ENCODE data around the gene ROCK1.

Gene ROCK1

DNA sequence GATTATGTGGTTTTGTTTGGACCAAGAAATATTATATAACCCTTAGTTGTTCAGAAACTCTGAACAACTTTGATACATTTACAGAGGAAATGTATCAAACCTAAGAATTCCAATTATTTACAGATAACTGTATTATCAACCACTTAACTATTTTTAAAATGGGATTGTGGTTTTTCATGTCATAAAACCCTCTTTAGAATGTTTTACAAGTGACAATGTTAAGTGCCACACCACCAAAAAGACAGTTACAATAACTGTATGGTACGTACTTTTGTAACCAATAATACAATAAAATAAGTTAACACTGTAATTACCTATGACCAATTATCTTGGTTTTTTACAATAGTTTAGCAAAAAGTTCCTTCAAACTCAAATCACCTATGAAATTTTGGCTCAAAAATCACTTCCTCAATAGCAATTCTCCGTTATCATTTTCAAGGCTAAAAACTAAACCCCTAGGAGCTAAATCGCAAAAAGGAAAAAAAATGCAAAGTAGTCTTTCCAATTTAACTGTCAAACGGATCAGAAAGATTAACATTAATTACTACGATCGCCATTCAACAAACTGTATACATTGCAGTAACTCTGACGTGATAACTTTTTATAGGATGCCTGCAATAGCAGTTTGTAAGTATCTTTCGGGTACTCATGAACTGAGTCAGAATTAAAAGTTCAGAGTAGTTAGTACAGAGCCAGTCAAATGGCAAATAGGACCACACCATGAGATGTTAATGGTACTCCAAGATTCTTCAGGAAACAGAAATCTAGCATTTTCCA, 1.5 kb downstream of the ROCK1 start:
- no peak for DNase-seq (ENCODE audit: low read depth, low spot score)

DNA sequence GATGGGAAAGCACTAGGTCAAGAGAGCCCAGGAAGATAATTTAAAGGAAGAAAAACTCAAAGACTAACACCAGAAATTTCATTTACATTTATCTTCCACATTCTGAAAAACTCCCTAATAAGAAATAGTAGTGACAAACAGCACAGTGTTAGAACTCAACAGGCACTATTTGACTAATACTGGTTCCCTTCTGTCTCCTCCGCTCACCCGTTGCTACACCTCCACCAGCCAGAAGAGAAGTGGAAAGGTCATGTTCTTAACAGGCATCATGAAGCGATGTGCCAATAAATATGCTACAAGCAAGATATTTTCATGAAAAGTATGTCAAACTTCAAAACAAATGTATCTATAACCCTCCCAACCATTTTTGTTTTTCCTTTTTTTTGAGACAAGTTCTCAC, 5.7 kb downstream of the ROCK1 start:
- no peak for DNase-seq (ENCODE audit: low read depth, low spot score)

DNA sequence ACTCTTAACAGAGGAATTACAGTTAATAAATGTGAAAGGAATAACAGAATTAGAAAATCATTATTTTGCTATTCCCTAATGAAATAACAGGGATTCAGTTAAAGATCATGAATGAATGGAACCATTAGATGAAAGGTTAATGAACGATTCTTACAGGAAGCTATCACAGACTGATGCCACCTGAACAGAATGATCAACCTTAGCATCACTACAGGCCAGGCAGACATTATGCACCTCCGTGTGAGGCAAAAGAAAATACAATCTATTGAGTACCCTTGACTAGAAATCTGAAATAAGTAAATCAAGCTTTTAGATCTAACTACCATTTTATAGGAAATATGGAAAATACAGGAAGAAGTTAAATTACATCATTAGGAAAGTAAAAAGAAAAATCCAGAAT, 10.4 kb downstream of the ROCK1 start:
- DNase-seq (ENCODE audit: low read depth, low spot score), result no peak

DNA sequence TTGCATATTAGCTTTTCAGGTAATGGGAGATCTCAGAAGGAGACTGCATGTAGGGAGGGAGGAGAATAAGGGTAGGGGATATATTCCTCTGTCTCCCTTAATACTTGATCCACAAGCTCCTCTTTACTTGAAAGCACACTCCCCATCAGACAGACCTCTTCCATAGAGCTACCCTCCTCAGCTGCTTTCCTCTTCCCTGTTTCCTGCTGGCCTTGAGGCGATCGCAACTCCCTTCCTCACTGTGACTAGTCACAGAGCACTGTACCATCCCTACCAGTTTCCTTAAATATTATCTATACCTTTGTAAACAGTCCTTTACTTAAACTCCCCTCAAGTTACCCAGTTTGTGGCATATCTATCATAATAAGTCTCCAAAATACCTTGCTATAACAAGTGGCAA, 10.9 kb downstream of the ROCK1 start:
- no peak for DNase-seq (ENCODE audit: low read depth, low spot score)

DNA sequence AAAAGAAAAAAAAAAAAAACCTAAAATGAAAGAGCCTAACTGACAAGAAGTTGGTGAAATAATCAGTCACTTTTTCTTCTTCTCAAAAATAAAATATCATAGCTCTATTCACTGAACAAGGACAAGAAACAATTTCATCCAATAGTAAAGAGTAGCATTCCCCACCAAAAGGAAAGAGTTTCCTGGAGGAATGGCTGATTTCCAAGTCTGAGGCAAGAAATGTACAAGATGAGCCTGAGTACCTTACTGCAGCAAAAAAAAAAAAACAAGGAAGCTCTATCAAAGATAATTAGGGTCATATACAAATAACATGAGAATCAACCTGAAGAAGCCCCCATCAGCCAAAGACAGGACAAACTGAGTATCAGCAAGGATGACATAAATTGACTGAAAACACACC, 11.5 kb downstream of the ROCK1 start:
- DNase-seq (ENCODE audit: low read depth, low spot score), result no peak

DNA sequence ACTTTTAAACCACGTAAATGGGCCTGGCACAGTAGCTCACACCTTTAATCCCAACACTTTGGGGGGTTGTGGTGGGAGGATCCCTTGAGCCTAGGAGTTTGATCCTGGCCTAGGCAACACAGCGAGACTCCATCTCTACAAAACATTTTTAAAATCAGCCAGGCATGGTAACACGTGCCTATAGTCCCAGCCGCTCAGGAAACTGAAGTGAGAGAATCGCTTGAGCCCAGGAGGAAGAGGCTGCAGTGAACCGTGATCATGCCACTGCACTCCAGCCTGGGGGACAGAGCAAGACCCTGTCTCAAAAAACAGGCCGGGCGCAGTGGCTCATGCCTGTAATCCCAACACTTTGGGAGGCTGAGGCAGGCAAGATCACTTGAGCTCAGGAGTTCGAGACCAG, 12.2 kb downstream of the ROCK1 start:
- no peak for DNase-seq (ENCODE audit: low read depth, low spot score)

DNA sequence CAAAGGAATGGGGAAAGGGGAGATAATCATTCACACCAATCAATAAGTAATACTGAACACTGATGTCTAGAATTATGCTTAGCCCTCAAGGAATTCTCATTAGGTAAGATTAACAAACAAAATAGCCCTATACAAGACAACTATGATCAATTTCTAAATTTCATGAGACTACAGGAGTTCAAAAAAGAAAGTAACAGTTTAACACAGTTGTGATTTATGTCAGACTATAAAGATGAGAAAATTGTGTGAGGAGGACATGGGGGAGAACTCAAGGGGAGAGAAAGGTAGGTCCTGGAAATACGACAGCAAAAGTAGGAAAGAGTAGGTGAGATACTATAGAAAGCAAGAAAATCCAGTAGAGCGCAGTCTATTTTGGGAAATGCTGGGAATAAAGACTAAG, 14.9 kb downstream of the ROCK1 start:
- DNase-seq (ENCODE audit: low read depth, low spot score), result no peak

DNA sequence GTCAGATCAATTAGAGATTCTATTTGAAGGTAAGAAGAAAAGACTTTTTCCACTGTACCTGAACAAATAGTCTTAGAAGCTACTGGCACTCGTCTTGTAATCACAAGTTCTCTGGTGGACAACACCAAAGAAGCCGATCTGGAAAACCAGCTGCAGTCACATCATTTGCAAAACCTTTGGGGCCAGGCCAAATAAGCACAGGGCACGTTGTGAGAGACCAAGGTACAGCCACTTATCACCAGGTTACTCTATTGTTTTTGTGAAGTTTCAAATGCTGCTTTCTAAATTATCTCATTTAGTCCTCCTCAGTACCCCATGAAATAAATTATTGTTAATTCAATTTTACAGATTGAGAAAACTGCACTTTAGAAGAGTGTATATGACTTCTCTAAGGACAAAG, 18.5 kb downstream of the ROCK1 start:
- DNase-seq (ENCODE audit: low read depth, low spot score), result no peak

DNA sequence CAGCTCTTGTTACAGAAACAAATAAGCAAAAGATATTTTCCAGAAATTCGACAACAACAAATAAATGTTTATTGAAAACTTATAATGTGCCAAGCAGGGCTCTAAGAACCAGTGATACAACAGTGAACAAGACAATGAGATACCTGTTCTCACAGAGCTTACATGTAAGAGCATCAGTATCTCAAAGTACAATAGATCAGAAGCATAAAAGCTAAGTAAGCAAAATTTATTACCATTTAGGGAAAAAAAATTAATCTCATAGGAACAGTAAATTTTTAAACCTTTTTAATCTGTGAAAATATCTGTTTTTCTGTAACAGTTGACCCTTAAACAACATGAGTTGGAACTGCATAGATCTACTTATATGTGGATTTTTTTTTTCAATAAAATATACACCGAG, 20.9 kb downstream of the ROCK1 start:
- no peak for DNase-seq (ENCODE audit: low read depth, low spot score)

DNA sequence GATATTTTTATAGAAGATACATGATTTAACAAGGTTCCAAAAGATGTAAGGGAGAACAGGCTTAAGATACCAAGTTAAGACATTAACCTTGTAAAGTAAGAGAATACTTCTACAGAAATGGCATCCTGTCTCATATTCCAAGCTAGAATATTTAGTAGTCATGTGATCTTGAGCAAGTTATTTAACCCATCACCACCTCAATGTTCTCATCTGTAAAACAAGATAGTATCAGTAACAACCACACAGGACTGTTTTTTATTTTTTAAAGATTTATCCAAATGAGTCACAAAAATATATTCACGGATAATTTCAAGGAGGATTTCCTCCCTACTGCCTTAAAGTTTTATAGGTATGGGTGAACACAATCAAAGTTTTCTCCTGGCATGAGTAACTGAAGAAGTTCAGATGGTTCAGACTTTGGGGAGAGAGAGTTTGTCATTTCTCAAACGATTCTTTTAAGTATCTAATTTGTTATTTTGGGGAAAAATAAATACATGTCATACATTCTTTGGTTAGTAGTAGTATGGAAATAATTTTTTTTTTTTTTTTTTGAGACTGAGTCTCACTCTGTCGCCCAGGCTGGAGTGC, 25.9 kb downstream of the ROCK1 start:
- DNase-seq (ENCODE audit: low read depth, low spot score), result no peak

DNA sequence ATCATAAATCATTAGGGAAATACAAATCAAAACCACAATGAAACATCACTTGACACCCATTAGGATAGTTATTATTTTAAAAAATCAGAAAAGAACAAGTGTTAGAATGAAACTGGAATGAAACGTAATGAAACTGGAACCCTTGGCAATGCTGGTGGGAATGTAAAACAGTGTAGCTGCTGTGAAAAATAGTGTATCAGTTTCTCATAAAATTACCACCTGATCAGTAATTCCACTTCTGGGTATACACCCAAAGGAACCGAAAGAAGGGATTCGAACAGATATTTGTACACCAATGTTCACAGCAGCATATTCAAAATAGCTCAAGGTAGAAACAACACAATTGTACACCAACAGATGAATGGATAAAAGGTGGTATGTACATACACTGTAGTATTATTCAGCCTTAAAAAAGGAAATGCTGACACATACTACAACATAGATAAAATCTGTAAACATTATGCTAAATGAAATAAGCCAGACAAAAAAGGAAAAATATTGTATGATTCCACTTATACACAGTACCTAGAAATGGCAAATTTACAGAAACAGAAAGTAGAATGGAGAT, 27.0 kb downstream of the ROCK1 start:
- no peak for DNase-seq (ENCODE audit: low read depth, low spot score)

DNA sequence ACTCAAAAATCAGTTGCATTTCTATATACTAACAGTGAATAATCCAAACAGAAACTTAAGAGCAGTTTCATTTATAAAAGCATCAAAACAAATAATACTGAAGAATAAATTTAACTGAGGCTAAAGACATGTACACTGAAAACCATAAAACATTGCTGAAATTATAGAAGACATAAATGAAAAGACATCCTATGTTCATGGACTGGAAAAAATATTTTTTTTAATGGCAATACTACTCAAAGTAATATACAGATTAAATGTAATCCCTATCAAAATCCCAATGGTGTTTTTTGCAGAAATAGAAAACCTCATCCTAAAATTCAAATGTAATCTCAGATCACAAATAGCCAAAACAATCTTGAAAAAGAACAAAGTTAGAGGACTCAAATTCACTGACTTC, 28.6 kb downstream of the ROCK1 start:
- no peak for DNase-seq (ENCODE audit: low read depth, low spot score)

DNA sequence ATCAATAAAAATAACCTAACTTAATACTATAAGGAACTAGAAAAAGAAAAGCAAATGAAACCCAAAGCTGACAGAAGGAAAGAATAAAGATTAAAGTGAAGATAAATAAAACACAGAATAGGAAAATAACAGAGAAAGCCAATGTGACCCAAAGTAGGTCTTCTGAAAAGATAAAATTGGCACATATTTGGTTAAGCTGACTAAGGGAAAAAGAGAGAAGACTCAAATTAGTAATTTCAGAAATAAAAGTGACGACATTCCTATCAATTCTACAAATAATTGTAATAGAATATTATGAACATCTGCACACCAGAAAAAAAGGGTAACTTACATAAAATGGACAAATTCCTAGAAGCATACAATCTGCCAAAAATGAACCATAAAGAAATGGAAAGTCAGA, 30.2 kb downstream of the ROCK1 start:
- DNase-seq (ENCODE audit: low read depth, low spot score), result no peak

DNA sequence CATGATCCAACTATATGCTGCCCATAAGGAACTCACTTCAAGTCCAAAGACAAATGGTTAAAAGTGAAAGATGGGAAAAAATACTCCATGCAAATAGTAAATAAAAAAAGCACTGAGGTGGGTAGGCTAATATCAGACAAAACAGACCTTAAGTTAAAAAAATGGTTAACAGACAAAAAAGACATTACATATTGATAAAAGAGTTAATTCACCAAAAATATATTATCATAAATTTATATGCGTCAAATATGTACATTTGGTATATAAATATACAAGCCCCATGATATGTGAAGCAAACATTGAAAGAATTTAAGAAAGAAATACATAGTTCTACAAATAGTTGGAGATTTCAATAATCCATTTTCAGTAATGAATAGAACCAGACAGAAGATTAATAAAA, 31.0 kb downstream of the ROCK1 start:
- no peak for DNase-seq (ENCODE audit: low read depth, low spot score)

DNA sequence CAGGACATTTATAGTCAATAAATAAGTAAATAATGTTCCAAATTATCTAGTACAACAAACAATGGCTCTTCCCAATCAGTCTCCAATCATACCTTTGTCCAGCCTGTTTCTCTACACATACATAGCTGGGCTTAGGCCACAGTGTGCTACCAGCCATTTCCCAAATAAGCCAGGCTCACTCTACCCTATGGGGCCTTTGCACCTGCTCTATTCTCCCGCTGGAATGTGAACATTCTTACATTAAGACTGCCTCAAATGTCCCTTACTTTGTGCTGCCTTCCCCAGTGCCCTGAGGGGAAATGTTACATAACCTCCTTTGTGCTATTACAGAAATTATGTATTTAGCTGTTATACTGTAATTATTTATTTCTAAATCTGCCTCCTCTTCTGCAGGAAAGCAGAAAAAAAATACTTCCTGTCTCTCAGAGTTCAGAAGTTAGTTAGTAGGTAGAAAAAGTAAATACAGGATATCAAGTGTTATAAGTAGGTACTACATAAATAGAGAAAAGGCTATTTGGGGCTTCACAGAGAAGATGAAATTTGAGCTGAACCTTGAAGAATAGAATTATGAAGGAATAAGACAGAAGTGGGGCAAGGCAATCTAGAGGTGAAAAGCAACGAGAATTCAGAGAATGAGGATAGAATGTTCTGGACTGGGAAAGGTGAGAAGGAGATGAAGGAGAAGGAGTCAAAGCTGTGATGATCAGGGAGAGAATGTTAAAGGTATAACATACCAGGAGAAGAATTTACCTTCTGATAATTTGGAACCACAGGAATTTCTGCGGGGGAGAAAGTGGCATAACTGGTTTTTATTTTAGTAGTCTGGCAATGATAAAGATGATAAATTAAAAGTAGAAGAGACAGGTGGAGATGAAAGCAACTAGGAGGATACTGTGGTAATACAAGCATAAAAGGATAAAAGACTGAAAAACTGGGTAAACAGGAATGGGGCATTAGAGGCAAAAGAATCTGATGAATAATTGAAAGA, 37.0 kb downstream of the ROCK1 start:
- no peak for DNase-seq (ENCODE audit: low read depth, low spot score)

DNA sequence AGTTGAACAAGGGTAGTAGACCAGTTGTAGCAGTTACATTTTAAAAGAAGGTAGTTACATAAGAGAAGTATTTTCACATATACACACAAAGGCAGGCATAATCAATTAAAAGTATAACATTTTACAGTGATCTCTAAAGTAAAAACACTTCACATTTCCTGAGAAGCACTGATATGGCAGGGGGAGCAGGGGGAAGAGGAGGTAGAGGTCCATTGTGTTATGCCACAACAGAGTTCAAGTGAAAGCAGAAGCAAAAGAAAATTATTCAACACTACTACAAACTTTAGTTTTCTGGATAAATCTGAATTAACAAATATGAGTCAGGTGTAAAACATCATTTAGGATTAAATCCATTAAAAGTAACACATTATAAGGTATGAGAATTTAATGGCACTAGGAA, 38.4 kb downstream of the ROCK1 start:
- no peak for DNase-seq (ENCODE audit: low read depth, low spot score)

DNA sequence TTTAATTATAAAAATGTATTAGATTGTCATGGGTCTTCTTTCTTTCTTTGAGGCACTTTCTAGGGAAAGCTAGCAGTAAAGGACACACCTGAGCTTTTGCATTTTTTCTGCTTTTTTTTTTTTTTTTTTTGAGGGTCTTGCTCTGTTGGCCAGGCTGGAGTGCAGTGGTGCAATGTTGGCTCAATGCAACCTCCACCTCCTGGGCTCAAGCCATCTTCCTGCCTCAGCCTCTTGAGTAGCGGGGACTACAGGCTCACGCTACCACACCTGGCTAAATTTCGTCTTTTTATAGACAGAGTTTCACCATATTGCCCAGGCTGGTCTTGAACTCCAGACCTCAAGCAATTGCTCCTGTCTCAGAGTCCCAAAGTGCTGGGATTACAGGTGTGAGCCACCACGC, 40.5 kb downstream of the ROCK1 start:
- DNase-seq (ENCODE audit: low read depth, low spot score), result no peak

DNA sequence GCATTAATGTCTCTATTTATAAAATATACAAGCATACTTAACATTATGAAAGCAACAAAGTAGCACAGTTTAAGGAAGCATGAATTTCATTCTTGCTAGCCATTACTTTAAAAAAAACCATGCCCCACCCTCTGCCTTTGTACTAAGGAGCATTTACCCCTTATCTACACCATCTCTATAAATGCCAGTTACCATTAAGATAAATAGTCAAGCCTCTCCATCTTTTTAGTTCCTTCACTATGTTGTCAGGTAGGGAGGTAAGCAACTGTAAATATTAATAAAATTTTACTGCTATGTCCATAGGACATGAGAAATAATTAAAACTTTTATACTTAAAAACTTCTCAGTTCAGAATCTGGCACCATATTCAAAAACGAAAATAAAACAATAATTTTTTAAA, 42.1 kb downstream of the ROCK1 start:
- no peak for DNase-seq (ENCODE audit: low read depth, low spot score)

DNA sequence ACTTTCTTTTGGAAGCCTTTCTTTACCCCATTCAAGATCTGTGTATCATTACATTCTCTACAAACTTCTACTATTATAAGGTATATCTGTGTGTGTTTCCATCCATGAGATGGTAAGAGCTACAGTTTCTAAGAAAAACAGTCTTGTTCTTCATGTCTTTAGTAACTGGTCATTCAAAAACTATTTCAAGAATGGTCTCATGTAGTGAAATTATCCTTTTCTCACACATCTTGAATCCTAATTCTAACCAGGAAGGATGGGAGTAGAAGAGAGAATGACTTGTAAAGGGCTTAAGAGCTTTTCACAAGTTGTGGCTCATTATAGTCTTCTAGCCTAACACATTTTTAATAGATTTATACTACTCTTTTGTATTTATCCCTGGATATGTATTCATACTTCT, 47.3 kb downstream of the ROCK1 start:
- no peak for DNase-seq (ENCODE audit: low read depth, low spot score)

DNA sequence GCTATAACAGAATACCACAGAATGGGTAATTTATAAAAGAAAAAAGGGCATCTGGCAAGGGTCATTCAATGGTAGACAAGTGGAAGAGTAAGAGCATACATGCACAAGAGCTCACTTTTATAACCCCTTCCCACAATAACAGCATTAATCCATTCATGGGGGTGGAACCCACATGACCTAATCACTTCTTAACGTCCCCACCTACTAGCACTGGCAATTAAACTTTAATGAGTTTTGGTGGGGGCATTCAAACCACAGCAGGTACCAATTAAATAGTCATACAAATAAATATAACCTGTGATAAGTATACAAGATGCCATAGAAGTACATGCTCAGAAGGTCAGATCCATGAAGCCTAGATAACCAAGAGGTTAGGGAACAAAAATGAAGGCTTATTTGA, 48.6 kb downstream of the ROCK1 start:
- DNase-seq (ENCODE audit: low read depth, low spot score), result no peak

DNA sequence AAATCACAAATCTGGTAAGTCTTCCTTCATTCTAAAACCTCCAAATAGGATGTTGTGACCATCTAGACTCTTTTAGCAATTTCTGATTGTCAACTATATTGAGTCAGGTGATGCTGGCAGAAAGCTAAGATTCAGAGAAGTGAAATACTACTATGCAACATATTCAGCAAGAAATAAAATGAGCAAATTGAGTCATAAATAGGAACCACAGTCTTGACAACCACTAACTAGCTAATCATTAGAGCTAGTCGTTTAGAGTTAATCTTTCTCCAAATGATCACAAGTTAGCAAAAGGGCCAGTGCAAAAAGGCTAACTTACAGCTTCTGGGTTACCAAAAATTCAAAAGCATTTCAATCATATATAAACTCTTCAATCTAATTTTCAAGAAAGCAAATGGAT, 54.5 kb downstream of the ROCK1 start:
- DNase-seq (ENCODE audit: low read depth, low spot score), result no peak

DNA sequence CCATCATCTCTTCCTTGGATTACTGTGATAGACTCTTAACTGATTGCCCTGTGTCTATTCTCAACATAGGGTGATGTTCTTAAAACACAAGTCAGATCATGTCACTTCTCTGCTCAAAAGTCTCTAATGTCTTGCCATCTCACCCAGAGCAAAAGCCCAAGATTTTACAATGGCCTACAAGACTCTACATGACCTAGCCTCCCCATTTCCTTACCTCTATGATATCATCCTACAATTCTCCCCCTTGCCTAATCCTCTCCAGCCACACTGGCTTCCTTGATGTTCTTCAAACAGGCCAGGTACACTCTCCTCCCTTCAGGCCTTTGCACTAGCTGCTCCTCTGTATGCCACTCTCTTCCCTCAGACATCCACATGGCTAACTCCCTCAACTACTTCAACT, 55.1 kb downstream of the ROCK1 start:
- no peak for DNase-seq (ENCODE audit: low read depth, low spot score)

All from smooth muscle cell of the brain vasculature (primary cell).